HG03103 (cell line): ENCODE results near the gene LRRN4.
"Not testable (repeated sequence)": the region's sequence is repeated elsewhere in the genome, so short reads cannot be mapped to it uniquely, and the experiment has no call there.

Experiments
- ATAC-seq: cut with Tn5 transposase; IDR thresholded peaks from one replicate; pipeline ENCODE4 v1.9.1; 2021; ENCODE audit warnings: low read depth; ENCODE audit not compliant: unreplicated experiment

The LRRN4 gene

DNA sequence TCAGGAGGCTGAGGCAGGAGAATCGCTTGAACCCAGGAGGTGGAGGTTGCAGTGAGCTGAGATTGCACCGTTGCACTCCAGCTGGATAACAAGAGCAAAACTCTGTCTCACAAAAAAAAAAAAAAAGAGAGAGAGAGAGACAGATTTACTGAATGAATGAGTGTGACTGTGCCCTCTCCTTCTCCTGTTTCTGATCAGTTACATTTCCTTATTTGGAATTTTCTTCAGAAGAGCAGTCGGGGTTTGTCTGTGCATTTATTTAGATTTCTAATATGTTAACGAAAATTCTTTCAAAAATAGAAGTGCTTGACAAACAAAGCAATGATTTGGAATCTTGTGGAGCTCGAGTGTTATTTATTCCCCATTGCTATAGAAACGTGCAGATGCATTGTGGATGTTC, 6.4 kb upstream of the LRRN4 start:
- ATAC-seq: no peak

DNA sequence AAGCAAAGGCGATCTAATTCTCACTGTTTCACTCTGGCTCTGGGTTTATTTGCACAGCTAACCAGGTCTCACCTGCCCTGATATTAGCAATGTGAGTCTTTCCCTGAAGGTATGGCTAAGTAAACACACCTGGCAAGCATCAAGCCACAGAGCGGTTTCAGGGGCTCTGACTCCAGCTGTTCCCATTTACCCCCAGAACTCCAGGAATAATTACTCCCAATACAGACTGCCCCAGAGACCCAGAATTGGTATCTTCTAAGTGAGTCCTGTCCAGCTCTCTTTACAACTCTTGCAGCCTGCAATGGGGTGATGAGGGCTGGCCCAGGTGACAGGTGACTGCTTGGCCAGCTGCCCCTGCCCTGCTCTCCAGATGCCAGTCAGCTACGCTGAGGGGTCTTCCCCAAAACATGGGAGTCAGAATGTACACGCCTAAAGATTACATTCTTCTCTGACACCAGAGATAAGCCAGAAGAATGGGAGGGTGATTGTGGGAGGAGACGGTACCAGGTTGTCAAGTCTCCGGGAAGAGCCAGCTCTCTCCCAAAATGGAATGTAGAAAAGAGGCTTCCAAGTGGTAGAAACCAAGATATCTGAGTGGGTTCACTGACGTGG, 4.9 kb upstream of the LRRN4 start:
- no peak for ATAC-seq

DNA sequence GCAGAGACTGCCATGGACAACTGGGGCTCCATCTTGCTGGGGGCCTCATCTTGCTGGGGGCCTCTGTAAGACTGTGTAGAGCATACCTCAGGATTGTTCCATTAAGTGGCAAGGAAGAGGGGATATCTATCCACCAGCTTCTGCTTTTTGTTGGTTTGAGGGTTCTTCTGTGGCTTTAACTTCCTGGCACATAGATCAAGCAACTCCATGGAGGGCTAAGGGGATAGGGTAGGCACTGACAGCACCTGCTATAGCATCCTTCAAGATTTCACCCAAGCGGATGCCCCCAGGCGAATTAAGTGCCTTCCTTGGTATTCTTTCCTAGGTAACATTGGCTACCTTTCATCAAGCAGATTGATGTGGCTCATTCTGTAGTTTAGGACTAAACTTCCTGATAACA, 3.8 kb upstream of the LRRN4 start:
- ATAC-seq: no peak

DNA sequence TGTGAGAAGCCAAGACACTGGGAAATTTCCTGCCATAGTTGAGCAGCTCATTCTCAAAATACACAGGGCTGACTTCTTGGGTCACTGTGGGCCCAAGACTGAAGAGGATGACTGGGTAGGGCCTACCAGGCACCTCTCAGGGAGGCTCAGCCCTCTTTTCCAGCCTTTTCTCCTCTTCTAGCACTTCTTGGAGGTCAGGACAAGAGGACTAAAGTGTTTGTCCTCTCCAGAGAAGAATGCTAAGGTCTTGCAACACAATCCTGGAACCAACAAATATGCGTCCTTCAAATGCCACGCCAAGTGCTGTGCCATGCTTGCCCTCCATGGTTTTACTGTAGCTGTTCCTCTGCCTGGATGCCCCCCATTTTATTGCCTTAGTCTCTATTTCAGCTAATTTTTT, 3.3 kb upstream of the LRRN4 start:
- no peak for ATAC-seq

DNA sequence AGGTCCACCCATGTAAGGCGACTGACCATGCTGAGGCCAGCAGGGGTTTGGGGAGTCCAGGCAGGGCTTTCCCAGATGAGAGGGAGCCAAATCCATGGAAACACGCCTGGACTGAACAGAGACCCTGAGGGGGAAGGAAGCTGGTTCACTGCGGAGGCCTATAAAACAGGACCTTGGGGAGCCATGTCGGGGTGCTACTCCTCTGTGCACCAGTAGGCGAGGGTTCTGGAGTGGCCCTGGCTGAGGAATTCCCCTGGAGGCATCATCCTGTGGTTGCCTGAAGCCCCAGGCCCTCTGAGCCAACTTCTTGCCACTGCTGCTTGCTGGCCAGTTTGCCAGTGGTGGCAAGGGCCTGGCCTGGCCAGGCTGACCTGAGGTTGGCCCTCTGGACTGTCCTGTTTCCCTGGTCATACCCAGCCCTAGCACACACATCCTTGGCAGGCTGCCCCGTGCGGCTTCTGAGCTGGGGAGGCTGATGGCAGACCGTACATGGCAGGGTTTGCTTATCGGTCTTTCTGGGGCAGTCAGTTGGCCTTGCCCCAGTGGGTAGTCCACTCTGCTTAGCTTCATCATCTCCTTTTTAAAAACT, 2.2 kb upstream of the LRRN4 start:
- ATAC-seq: no peak

DNA sequence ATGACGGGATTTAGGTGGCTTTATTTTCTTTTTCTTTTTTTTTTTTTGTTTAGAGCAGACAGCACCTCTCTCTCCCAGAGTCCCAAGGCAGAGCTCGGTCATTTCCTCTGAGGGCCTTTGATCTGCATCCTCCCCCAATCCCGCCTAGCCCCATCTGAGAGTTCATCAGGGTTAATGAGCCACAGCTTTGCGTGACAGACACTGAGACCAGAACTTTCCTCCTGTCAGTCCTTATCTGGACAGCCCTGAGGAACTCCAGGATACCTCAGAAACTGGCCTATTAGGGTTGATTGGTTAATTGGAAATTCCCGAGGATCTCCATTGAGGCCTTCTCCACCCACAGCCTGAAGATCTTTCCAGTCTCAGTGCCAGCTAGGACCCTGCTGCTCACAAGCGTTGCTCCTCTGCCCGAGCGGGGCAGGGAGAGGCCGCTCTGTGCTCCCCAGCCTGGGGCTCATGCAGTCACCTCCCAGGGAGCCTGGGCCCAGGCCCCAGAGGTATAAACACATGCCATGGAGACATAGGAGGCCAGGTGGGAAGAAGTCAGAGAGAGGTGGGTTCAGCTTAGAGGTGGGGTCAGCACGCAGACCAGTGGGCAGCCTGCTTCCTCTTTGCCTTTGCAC, 1.4 kb upstream of the LRRN4 start:
- ATAC-seq: no peak

DNA sequence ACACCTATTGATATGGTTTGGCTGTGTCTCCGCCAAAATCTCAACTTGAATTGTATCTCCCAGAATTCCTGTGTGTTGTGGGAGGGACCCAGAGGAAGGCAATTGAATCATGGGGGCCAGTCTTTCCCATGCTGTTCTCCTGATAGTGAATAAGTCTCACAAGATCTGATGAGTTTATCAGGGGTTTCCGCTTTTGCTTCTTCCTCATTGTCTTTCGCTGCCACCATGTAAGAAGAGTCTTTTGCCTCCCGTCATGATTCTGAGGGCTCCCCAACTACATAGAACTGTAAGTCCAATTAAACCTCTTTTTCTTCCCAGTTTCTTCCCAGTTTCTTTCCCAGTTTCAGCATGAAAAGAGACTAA, 810 bp upstream of the LRRN4 start:
- not testable (repeated sequence) for ATAC-seq

DNA sequence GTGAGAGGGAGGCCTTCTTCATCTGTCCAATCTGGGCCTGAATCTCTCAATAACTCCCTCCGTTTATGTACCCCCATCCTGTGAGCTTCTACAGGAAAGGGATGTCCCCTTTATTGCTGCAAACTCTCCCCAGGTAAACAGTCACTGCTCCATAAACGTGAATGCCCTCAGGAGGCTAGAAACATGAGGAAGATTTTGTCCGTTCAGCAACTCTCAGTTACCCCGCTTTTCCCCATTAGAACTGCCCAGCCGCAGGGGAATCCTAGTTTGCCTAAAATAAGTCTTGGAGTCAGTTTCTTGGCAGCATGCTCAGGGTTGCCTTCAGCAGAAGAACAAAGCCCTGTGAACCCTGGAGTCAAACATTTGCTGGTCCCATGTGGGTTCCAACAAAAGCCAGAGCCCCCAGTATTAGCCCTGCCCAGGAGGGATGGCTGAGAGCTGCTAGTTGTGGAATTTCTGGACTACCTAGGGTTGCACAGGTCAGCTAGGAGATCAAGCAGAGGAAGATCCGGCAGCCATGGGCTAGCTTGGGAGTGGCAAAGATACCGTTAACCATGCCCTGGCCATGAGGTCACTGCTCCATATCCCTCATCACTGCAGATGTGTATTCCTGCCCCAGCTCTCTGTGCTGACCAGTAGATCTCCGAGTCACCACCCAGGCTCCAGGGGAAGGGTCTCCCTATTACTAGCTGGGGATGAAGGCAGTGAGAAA, 640 bp downstream of the LRRN4 start:
- no peak for ATAC-seq

DNA sequence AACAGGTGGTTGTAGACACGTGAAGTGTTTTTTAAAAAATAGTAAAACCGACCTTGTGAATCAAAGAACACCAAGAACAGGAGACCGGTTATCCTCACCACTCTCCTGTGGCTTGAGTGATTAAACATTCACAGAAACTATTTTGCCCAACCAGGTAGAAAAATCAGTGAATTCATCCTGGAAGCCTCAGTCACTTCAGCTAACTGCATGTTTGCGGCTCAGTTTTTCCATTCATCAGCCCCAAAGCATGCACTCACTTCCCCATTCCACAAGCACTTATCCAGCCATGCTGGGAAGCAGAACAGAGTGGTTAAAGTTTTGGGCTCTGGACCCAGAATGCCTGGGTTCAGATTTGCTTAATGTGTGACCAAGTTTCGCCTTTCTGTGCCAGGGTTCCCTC, 2.4 kb downstream of the LRRN4 start:
- no peak for ATAC-seq

DNA sequence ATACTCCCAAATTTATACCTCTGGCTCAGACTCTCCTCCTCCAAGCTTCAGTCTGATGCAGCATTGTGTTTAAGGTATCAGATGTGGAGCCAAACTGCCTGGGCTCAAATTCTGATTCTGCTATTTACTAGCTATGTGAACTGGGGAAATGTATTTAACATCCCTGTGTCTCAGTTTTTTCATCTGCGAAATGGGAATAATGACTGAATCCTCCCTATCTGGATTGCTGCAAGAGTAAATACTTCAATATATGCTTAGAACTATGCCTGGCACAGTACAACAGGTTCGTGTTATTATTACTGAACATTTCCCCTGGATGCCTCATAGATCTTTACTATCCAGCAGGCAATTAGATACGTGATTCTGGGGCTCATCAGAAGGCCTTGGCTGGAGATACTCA, 5.5 kb downstream of the LRRN4 start:
- no peak for ATAC-seq

DNA sequence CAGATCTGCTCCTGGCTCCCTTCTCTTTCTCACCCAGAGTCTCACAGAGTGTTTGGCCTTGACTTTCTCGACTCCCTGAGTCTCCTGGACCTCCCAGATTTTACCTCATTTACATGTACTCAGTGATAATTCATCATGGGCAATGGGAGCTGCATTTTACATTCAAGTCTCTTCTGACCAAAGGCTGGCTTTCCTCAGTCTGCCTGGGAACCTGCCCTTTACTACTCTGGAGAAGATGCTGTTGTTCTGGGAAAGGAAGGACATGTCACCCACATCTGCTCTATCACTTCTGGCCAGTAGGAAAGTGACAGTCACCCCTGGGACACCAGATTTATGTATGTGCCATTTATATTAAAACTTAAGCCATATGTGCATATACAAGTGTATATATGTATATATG, 7.4 kb downstream of the LRRN4 start:
- ATAC-seq: no peak

DNA sequence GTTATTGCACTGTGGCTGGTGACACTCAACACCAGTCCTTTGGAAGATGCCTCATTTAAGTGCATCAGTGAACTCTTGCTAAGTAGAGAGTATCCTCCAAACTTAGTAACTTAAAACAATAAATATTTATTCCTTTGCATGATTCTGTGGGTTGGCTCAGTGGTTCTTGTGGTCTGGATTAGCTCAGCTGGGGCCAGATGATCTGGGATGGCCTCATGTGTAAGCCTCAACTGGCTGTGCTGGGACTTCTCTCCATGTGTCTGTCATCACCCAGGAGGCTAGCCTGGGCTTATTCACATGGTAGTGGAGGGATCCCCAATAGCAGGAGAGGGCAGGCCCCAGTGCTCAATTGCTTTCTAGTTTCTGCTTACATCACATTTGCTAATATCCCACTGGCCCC, 8.3 kb downstream of the LRRN4 start:
- ATAC-seq: no peak

DNA sequence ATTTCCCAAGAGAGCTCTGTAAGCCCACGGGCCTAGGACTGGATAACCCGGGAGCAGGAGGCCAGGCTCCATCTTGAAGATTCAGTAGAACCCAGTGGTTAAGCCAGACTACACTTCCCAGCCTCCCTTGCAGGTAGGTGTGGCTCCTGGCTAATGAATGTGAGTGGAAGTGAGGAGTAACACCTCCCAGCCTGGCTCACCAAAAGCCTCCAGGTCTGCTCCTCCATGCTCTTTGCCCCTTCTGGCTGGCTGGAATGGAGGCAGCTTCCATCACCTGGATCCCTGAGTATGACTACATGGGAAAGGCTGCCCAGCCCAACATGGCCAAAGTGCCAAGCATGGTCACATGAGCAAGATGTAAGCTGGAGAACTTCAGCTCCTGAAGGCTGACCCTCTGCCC, 9.7 kb downstream of the LRRN4 start:
- ATAC-seq: no peak

DNA sequence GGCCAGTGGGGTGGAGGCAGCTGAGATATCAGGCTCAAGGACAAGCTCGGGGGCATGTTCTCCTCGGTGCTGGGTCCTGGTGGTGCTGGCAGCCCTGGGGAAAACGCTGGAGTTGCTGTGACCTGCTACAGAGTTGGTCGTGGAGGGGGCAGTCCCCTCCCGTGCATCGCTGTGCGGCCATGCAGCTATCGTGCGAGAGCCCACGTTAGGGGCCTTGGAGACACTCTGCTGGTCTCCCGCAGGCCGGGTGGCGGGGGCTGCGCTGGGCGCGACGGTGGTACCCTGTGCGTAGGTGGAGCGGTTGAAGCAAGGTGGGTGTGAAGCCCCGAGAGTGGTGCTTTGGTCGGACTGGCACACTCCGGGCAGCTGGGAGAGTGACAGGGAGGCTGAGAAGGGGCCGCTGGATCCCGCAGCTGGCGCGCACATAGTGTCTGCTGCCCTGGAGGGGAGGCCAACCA, 12.0 kb downstream of the LRRN4 start:
- ATAC-seq: no peak

DNA sequence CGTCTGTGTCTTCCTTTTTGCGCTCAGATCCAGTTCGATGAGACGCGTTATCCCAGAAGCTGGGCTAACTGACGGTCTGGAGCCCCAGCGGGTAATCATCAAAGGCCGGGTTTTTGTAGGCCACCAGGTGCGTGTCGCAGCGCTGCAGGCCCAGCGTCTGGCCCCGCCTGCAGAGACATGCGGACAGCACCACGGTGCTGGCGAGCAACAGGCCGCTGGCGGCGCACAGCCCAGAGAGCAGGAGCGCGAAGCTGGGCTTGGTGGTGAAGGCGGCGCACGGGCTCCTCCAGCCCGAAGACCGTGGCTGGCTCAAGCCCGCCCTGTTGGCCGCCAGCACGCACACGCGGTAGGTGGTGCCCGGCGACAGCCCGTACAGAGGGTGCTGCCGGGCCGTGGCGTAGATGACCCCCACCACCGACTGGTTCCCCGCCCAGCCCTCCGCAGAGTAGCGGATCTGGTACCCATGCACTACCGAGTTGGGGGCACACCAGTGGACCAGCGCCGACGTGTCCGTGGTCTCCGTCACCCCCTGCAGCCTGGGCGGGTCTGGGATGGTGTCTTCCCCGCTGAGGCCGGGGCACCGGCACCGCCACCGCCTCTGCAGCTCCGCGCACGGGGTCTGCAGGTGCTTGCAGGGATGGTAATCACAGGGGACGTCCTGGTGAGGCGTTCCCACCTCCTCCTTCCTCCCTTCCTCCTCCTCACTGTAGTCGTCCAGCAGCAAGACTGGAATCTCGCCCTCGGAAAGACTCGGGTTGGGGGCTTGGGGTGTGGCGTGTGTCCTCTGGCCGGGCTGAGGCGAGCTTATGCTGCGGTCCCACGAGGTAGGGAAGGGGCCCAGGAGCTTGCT, 12.7 kb downstream of the LRRN4 start:
- no peak for ATAC-seq

DNA sequence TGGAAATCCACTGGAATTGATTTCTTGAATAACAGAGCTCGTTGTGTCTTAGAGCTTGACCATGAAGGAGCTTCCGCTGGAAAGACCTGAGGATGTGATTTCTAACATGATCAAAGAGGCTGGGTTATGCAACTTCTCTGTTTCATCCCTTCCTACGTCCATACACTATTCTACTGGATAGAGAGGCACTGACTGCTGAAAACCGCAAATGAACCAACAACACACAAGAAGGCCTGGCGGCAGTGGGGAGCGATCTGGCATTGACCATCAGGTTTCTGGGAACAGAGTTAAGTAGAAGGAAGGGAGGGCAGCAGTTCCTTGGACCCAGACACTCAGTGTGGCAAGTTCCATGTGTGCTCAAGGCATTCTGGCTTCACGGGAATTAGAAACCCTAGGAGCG, 13.3 kb downstream of the LRRN4 start:
- ATAC-seq: no peak

DNA sequence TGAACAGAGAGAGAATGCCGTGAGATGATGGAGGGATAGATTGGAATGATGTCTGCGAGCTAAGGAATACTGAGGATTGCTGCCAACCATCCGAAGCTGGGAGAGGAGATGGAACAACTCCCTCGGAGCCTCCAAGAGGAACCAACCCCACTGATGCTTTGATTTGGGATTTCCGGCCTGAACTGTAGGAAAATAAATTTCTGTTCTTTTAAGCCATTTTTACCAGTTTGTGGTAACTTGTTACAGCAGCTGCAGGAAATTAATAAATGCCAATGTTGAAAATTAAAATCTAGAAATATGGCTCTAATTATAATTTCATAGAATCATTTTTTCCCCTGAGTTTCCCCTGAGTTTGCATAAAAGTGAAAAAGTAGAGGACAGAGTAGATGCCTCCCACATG, 14.1 kb downstream of the LRRN4 start:
- ATAC-seq: no peak

DNA sequence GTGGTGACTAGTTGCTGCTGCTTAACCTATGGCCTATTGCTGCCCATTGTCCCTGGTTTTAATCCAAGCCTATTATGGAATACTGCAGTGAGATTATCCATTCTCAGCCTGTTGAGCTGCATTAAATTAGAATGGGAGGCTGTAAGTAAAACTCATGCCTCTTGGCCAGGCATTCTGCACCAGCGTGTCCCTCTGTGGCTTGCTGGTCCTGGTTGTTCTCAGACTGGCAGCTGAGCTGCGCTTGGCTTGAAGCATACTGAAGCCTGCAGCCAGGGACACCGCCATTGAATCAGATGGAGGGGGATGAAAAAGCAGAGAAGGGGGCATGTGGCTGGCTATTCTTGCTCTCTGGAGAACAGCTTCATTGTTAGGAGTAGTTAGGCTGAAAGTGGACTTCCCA, 15.6 kb downstream of the LRRN4 start:
- no peak for ATAC-seq

DNA sequence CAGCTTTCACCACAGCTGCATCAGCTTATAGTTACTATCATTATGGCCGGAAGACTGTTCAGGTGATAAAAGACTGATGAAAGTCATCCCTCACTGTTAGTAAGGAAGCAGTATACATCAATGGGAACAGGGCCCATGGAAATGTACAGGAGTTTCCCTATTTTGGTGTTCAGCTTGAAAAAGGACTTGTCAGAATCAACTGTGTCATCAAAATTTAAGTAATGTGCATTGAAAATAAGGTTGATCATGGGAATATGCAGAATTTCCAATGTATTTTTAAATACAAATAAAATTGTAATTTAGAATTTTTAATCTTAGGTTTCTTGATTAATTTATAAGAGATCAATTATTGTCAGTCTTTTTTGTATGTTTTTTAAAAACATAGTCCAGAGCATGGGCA, 16.8 kb downstream of the LRRN4 start:
- no peak for ATAC-seq

DNA sequence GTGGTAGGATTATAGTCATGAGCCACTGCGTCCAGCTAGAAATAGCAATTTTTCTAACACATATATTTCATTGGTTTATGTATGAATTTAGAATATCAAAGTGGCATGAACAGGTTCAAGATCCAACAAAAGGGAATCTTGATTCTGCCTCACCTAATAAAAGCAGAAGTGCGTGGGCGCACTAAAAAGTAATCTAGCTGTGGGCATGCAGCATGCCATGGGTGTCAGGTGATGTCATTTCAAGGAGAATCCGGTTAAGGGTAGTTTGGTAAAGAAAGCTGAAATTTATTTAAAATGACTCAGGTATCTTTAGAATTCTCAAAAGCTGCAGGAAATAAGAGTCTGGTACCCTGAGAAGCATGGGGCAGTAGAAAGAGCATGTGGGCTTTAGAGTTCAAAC, 17.6 kb downstream of the LRRN4 start:
- no peak for ATAC-seq
